Mesendoderm (in vitro differentiated cells): ENCODE data around the gene CXCL1.

Experiments used
- DNase-seq: peaks from one replicate; pipeline ENCODE4 v3.0.0; 2013
- H2AK5ac ChIP-seq: 2 replicates; pipeline ENCODE4 v1.6.1; 2013; ENCODE audit warnings: low read length, inconsistent platforms
- H2BK120ac ChIP-seq: 2 replicates; pipeline ENCODE4 v1.6.1; 2013; ENCODE audit warnings: low read depth, mild to moderate bottlenecking, low read length, moderate library complexity, mixed read lengths
- H2BK15ac ChIP-seq: replicated peaks from 2 replicates; pipeline ENCODE4 v1.6.1; 2013; ENCODE audit warnings: low read depth, mild to moderate bottlenecking, moderate library complexity
- H2BK5ac ChIP-seq: 2 replicates; pipeline ENCODE4 v1.6.1; 2013; ENCODE audit warnings: low read length, inconsistent platforms
- H3K18ac ChIP-seq: 2 replicates; pipeline ENCODE4 v1.6.1; 2013; ENCODE audit warnings: mild to moderate bottlenecking, low read length, mixed read lengths
- H3K23ac ChIP-seq: one replicate; pipeline ENCODE4 v1.6.1; 2013; ENCODE audit warnings: low read length
- H3K27ac ChIP-seq: 2 replicates; pipeline ENCODE4 v1.5.1; 2013; ENCODE audit warnings: low read depth, mild to moderate bottlenecking, inconsistent platforms, low read length, moderate library complexity
- H3K27me3 ChIP-seq: 2 replicates; pipeline ENCODE4 v1.6.1; 2013; ENCODE audit warnings: low read length, control low read depth, mild to moderate bottlenecking, inconsistent platforms; ENCODE audit not compliant: insufficient read depth, poor library complexity
- H3K36me3 ChIP-seq: 2 replicates; pipeline ENCODE4 v1.6.1; 2013; ENCODE audit warnings: low read length, inconsistent platforms; ENCODE audit not compliant: control insufficient read depth, insufficient read depth
- H3K4ac ChIP-seq: one replicate; pipeline ENCODE4 v1.6.1; 2013; ENCODE audit warnings: low read depth, mild to moderate bottlenecking, low read length, moderate library complexity
- H3K4me1 ChIP-seq: 2 replicates; pipeline ENCODE4 v1.6.1; 2013; ENCODE audit warnings: low read depth, low read length, inconsistent platforms; ENCODE audit not compliant: control insufficient read depth
- H3K4me2 ChIP-seq: 2 replicates; pipeline ENCODE4 v1.6.1; 2013; ENCODE audit warnings: low read length
- H3K4me3 ChIP-seq: 2 replicates; pipeline ENCODE4 v1.5.1; 2013; ENCODE audit warnings: mild to moderate bottlenecking, low read length
- H3K56ac ChIP-seq: one replicate; pipeline ENCODE4 v1.6.1; 2013; ENCODE audit warnings: low read length
- H3K79me1 ChIP-seq: 2 replicates; pipeline ENCODE4 v1.6.1; 2013; ENCODE audit warnings: low read length, inconsistent platforms
- H3K79me2 ChIP-seq: 2 replicates; pipeline ENCODE4 v1.6.1; 2013; ENCODE audit warnings: mild to moderate bottlenecking, low read length; ENCODE audit not compliant: control insufficient read depth, insufficient read depth
- H3K9ac ChIP-seq: 2 replicates; pipeline ENCODE4 v1.6.1; 2013; ENCODE audit warnings: low read length, inconsistent platforms
- H4K5ac ChIP-seq: one replicate; pipeline ENCODE4 v1.6.1; 2013; ENCODE audit warnings: low read length
- H4K8ac ChIP-seq: one replicate; pipeline ENCODE4 v1.6.1; 2013; ENCODE audit warnings: low read depth, mild to moderate bottlenecking, control low read depth, low read length, moderate library complexity
- WGBS: extraction: QIAGEN DNeasy Blood & Tissue Kit; methylation state at CpG from one replicate; pipeline ENCODE4 v1.1.7; 2013; ENCODE audit warnings: low lambda C conversion rate, missing lambda C conversion rate; ENCODE audit not compliant: insufficient coverage; ENCODE audit errors: extremely low coverage; 5-methylcytosine and 5-hydroxymethylcytosine counted together

CXCL1 gene

GRCh38 chr4:73853246-73853704 lies 15.9 kb upstream of the CXCL1 start, which contains the start of gene PF4V1:
Gene PF4V1 (plus strand): TSS chr4:73853296. CDS start chr4:73853363, 67 bp downstream.
- Histone ChIP-seq H3K79me2 (no peaks in the 10 kb centered on the region), H3K79me1 (no peaks in the 10 kb centered on the region), H3K9ac (no peak within 1 kb of the TSS), H2BK5ac (no peak within 1 kb of the TSS), H3K18ac (no peak within 1 kb of the TSS), H3K4ac (no peak within 1 kb of the TSS), H4K5ac (no peak within 1 kb of the TSS), H3K23ac (no peak within 1 kb of the TSS), H3K4me1 (no peaks in the 10 kb centered on the region), H3K27ac (no peak within 1 kb of the TSS), H2BK120ac (no peak within 1 kb of the TSS), H3K4me2 (no peak within 1 kb of the TSS), H3K36me3 (no peaks in the 10 kb centered on the region), H4K8ac (no peak within 1 kb of the TSS), H2AK5ac (no peak within 1 kb of the TSS), H3K56ac (no peak within 1 kb of the TSS), H2BK15ac (no peak within 1 kb of the TSS), H3K27me3 (no peaks in the 10 kb centered on the region), H3K4me3 (no peak within 1 kb of the TSS)
- WGBS, result no CpG with 5 or more reads among the region's 22 CpGs
- DNase-seq, result peak; percentile 13

GRCh38 chr4:73853718-73854473 lies 15.3 kb upstream of the CXCL1 start:
- Histone ChIP-seq H3K18ac (no peak overlapping the region), H3K79me1 (no peaks in the 10 kb centered on the region), H3K36me3 (no peaks in the 10 kb centered on the region), H3K4me2 (no peak overlapping the region), H2BK5ac (no peak overlapping the region), H3K4me1 (no peaks in the 10 kb centered on the region), H2BK15ac (no peak overlapping the region), H3K79me2 (no peaks in the 10 kb centered on the region), H3K27ac (no peak overlapping the region), H3K9ac (no peak overlapping the region), H3K27me3 (no peaks in the 10 kb centered on the region), H3K23ac (no peak overlapping the region), H2AK5ac (no peak overlapping the region), H4K5ac (no peak overlapping the region), H3K4ac (no peak overlapping the region), H4K8ac (no peak overlapping the region), H3K4me3 (no peak overlapping the region), H3K56ac (no peak overlapping the region), H2BK120ac (no peak overlapping the region)
- DNase-seq, result no peak
- no CpG with 5 or more reads among the region's 8 CpGs for WGBS

DNA sequence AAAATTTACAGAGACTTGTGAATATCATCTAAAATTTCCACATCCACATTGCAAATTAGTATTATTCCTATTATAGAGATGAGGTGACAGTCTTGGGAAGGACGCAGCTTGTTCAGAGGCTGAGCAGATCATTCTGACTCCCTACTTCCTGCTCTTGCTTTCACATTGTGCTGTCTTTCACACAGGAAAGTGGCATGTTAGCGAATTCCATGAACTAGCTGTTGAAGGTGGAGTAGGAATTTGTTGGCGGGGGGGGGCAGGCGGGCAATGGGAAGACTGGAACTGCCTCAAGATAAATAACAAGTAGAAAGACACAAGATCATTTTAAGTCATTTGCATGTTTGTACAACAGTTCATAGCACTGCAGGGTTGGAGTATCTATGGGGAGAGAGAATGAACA lies 13.8 kb upstream of the CXCL1 start:
- no peak overlapping the region for H3K23ac ChIP-seq
- H4K5ac ChIP-seq, result no peak overlapping the region
- no peak overlapping the region for H3K4ac ChIP-seq
- H3K4me1 ChIP-seq, result no peaks in the 10 kb centered on the region
- H3K27ac ChIP-seq, result no peak overlapping the region
- H4K8ac ChIP-seq, result no peak overlapping the region
- H2BK5ac ChIP-seq, result no peak overlapping the region
- no peaks in the 10 kb centered on the region for H3K36me3 ChIP-seq
- no peak overlapping the region for H3K56ac ChIP-seq
- no CpG with 5 or more reads among the region's 4 CpGs for WGBS
- no peak overlapping the region for H2BK120ac ChIP-seq
- H3K79me2 ChIP-seq, result no peaks in the 10 kb centered on the region
- H2BK15ac ChIP-seq, result no peak overlapping the region
- peak; percentile 43 for DNase-seq
- H3K4me2 ChIP-seq, result no peak overlapping the region
- H3K9ac ChIP-seq, result no peak overlapping the region
- H2AK5ac ChIP-seq, result no peak overlapping the region
- H3K4me3 ChIP-seq, result no peak overlapping the region
- no peaks in the 10 kb centered on the region for H3K79me1 ChIP-seq
- no peak overlapping the region for H3K18ac ChIP-seq
- H3K27me3 ChIP-seq, result no peaks in the 10 kb centered on the region

- Histone ChIP-seq H3K18ac (no peak overlapping the region), H2BK5ac (no peak overlapping the region), H3K9ac (no peak overlapping the region), H3K27ac (no peak overlapping the region), H3K27me3 (no peaks in the 10 kb centered on the region), H4K5ac (no peak overlapping the region), H3K4me2 (no peak overlapping the region), H4K8ac (no peak overlapping the region), H3K56ac (no peak overlapping the region), H3K4ac (no peak overlapping the region), H3K36me3 (no peaks in the 10 kb centered on the region), H2BK15ac (no peak overlapping the region), H3K4me1 (no peaks in the 10 kb centered on the region), H2BK120ac (no peak overlapping the region), H3K79me2 (no peaks in the 10 kb centered on the region), H3K4me3 (no peak overlapping the region), H2AK5ac (no peak overlapping the region), H3K79me1 (no peaks in the 10 kb centered on the region), H3K23ac (no peak overlapping the region)
- no peak for DNase-seq
These were observed 12.7 kb upstream of the CXCL1 start for GRCh38 chr4:73856518-73856917.

DNA sequence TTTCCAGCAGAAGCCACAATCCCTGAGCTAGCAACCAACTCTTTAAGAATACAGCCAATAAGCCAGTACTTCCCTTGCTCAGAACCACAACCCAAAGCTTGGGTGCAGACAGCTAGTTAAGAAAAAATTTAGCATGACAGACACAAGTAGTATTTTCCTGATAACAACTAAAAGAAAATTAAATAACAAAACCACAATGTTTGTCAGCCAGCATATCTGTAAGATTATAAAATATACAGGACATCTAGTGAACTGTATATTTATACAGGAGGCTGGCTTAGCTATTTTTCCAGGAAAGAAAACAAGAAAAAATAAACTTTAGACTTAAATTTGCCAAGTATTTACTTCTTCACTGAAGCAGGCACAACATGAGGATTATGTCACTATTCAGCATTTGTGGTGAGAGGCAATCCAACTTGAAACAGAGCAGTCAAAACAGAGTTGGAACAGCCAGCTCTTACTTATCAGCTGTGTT lies 9.5 kb upstream of the CXCL1 start:
- H3K79me2 ChIP-seq, result no peaks in the 10 kb centered on the region
- no peak overlapping the region for H3K4ac ChIP-seq
- no peak overlapping the region for H4K5ac ChIP-seq
- H3K79me1 ChIP-seq, result no peaks in the 10 kb centered on the region
- no peak overlapping the region for H3K23ac ChIP-seq
- H3K9ac ChIP-seq, result no peak overlapping the region
- H2AK5ac ChIP-seq, result no peak overlapping the region
- no peaks in the 10 kb centered on the region for H3K27me3 ChIP-seq
- H3K18ac ChIP-seq, result no peak overlapping the region
- H3K4me1 ChIP-seq, result no peaks in the 10 kb centered on the region
- no peaks in the 10 kb centered on the region for H3K36me3 ChIP-seq
- no peak overlapping the region for H3K4me2 ChIP-seq
- H3K27ac ChIP-seq, result no peak overlapping the region
- no peak overlapping the region for H2BK5ac ChIP-seq
- H4K8ac ChIP-seq, result no peak overlapping the region
- DNase-seq, result no peak
- H2BK15ac ChIP-seq, result no peak overlapping the region
- H3K56ac ChIP-seq, result no peak overlapping the region
- no peak overlapping the region for H3K4me3 ChIP-seq
- H2BK120ac ChIP-seq, result no peak overlapping the region

- H3K27ac ChIP-seq, result no peak overlapping the region
- no peaks in the 10 kb centered on the region for H3K79me2 ChIP-seq
- H3K9ac ChIP-seq, result no peak overlapping the region
- H2AK5ac ChIP-seq, result no peak overlapping the region
- H2BK120ac ChIP-seq, result no peak overlapping the region
- no peaks in the 10 kb centered on the region for H3K27me3 ChIP-seq
- no peak overlapping the region for H4K5ac ChIP-seq
- no peak overlapping the region for H3K4me2 ChIP-seq
- H3K18ac ChIP-seq, result no peak overlapping the region
- H3K4ac ChIP-seq, result no peak overlapping the region
- no peak overlapping the region for H3K56ac ChIP-seq
- no peak overlapping the region for H3K4me3 ChIP-seq
- no CpG with 5 or more reads among the region's 4 CpGs for WGBS
- no peak overlapping the region for H2BK5ac ChIP-seq
- no peaks in the 10 kb centered on the region for H3K36me3 ChIP-seq
- H2BK15ac ChIP-seq, result no peak overlapping the region
- DNase-seq, result no peak
- no peak overlapping the region for H3K23ac ChIP-seq
- H4K8ac ChIP-seq, result no peak overlapping the region
- no peaks in the 10 kb centered on the region for H3K4me1 ChIP-seq
- H3K79me1 ChIP-seq, result no peaks in the 10 kb centered on the region
These were observed 9.0 kb upstream of the CXCL1 start for GRCh38 chr4:73860181-73860580.
